Activated T-helper 9 cell treated with anti-CD3 and anti-CD28 coated beads, Interleukin-2, amount 50 U/mL, for 16 hours (primary cell): ENCODE data around the gene RRP8.

Experiments used
- DNase-seq: peaks from one replicate; pipeline ENCODE4 v3.0.0-alpha.2; 2020; ENCODE audit warnings: low read depth

Gene RRP8

DNA sequence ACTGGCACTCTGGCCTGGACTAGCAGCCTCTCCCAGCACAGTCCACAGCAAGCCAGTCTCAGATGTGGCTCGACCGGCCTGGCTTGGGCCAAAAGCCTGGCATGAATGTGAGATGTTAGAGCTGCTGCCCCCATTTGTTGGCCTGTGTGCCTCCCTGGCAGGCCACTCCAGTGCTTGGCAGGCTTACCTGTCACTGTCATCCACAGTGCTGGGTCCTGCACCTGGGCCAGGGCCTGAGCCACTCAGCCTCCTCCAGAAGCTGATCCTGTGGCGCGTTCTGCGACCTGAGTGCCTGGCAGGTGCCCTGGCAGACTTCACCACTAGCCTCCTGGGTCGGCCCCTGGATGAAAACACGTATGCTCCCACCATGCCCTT lies 36.1 kb downstream of the RRP8 start:
- no peak for DNase-seq

- DNase-seq, result no peak
Observed at GRCh38 chr11:6566704-6567370, 36.6 kb downstream of the RRP8 start.

GRCh38 chr11:6565988-6566703 lies 37.3 kb downstream of the RRP8 start:
- DNase-seq, result no peak

- no peak for DNase-seq
Observed at GRCh38 chr11:6565325-6565724, 38.1 kb downstream of the RRP8 start.

DNA sequence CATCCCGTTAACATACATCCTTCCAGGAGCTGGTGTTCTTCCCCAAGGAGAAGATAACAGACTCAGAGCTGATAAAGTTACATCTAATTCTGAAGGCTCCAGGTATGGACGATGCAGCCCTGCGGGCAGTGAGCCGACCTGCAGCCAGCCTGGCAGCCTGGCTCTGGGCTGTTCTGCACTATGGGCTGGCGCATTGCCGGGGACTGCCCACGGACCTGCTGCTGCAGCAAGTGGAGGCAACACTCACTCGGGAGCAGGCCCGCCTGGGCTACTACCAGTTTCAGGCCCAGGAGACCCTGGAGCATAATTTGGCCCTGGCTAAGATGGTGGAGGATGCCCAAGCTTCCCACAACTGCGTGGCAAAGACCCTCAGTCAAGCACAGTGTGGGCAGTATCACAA lies 39.7 kb downstream of the RRP8 start:
- DNase-seq, result no peak

GRCh38 chr11:6563121-6563619 lies 40.2 kb downstream of the RRP8 start:
- DNase-seq, result no peak

DNA sequence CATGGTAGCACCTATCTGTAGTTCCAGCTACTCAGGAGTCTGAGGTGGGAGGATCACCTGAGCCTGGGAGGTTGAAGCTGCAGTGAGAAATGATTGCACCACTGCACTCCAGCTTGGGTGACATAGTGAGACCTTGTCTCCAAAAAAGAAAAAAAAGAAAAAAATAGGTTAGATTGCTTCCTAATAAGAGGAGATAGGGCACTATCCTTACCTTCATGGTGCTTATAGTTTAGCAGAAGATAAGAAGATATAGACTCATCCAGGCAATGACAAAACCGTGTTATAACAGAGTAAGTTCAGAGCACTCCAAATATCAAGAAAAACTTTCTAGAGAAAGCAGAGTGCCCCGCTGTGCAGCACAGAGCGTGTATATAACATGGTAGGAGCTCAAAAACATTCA lies 42.1 kb downstream of the RRP8 start:
- DNase-seq, result no peak

- no peak for DNase-seq
Observed at GRCh38 chr11:6559369-6559768, 44.0 kb downstream of the RRP8 start.

DNA sequence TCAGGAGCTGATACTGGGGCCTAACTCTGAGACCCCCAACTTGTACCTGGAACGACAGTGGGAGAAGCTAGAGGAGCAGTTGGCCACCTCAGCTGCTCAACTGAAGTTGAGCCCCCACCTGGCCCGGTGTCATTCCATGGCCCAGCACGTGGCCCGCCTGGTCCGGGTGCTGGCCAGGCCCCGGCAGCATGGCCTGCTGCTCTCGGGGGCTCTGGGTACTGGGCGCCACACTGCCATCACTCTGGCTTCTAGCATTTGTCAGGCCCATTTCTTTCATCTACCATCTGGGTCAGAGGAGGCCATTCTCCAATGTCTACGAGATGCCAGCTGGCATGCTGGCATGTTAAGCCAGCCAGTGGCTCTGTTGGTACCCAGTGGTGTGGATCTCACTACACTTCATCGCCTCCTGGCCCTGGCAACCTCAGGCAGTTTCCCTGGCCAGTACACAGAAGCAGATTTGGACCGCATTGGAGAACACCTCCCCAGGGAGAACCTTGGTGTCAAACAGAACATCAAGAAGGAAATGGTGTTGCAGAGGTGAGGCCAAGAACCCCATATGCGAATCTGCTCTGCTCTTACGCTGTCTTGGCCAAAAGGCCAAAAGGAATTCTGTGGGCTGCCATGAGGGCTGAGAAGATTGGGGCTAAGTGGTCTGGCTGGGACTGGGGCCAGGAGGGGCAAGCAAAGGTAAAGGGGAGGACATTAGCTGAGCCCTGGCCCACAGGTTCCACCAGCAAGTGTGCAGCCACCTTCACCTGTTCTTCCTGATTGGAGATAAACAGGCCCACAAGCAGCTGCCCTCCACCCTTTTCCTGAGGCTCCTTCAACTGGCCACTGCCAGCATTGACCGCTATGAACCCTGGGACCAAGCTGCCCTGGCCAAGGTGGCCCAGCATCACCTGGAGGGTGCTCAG lies 45.4 kb downstream of the RRP8 start:
- DNase-seq, result no peak

DNA sequence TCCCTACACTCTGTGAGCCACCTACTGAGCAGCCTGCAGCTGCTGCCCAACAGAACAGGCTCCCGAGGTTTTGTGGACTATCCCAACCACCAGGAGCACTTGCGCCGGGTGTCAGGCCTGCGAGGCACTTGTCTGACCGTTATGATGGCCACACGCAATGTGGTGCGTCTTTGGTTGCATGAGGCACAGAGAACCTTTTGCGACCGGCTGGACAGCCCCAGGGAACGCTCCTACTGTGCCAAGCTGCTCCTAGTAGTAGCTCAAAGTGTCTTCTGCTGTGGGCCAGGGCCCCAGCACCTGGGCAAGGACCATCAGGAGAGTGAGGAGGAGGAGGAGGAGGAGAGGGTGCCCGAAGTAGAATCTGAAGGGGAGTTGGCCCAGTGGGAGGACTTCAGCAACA lies 46.4 kb downstream of the RRP8 start:
- no peak for DNase-seq

DNA sequence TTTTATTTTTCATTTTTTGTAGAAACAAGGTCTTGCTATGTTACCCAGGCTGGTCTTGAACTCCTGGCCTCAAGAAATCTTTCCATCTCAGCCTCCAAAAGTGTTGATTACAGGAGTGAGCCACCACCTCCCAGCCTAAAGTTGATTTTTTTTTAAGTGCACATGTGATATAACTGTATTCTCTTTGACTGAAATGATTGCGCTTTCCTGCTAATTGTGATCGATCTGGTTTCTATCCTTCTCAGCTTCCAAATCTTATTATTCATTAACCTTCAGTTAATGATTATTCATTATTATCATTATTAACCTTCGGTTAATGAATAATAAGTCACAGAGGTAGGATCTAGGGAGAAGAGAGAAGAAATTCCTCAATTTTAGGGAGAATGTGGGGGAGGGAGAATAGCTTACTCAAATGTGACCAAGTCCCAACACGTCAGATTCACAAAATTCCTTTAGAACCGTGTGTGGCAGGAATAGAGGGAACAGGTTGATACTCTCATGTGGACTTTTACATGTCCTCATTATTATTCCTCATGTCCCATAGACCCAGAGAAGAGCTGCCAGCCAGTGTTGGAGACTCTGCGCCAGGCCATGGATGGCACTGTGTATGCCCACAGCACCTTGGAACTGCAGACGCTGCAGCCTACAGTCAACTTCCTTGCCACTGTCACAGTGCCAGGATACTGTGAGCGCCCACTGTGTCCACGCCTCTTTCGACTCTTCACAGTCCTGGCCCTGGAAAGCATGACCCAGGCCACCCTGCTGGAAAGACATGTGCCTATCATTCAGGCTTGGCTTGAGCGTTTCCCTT lies 47.1 kb downstream of the RRP8 start:
- DNase-seq, result no peak

DNA sequence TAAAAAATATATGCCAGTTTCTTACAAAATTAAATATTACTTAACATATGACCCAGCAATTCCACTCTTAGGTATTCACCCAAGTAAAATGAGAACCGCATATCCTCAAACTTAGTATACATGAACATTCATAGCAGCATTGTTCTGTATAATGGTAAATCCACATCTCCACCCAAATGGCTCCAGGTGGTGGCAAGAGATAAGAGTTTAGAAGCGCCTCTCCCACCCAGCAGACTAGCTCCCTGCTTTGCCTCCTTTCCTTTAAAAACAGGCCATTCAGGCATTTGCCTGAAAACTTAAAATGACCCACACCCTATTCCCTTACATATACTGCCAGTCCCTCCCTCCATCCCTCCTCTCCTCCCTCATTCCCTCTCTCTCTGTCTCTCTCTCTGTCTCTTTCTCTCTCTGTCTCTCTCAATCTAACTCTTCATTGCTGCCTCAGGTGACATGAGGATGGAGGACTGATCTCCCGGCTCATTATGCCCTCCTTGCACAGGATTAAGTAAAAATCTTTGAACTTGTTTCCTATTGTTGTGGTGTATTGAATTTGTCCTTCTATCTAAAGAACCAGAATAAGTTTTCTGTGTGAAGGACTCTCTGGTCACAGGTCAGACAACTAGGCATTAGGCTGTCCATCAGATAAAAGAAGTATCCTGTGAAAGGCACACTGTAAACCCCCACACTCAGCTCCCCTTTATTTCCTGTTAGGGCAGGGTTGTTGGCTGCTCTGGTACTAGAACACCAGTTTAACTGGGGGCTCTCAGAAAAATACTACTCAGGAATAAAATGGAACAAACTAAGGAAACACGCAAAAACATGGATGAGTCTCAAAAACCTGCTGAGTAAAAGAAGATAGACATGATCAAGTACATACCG lies 48.3 kb downstream of the RRP8 start:
- DNase-seq, result no peak

- DNase-seq, result no peak
Observed at GRCh38 chr11:6553634-6554033, 49.8 kb downstream of the RRP8 start.

GRCh38 chr11:6548641-6549040 lies 54.8 kb downstream of the RRP8 start:
- no peak for DNase-seq

- DNase-seq, result no peak
Observed at GRCh38 chr11:6548121-6548520, 55.3 kb downstream of the RRP8 start.

GRCh38 chr11:6547177-6547576 lies 56.2 kb downstream of the RRP8 start:
- DNase-seq, result no peak

- DNase-seq, result no peak
Observed at GRCh38 chr11:6546735-6547134, 56.7 kb downstream of the RRP8 start.

GRCh38 chr11:6545917-6546605 lies 57.4 kb downstream of the RRP8 start:
- DNase-seq, result no peak
